Astrocyte of the hippocampus (primary cell): ENCODE measurements around the gene DUSP5.
A peak's percentile ranks its signal among the peaks of the same experiment; 100 is the strongest.

Source experiments
- DNase-seq: peaks from one replicate; pipeline ENCODE4 v3.0.0; 2011; ENCODE audit warnings: low read depth, low spot score

DUSP5 gene

DNA sequence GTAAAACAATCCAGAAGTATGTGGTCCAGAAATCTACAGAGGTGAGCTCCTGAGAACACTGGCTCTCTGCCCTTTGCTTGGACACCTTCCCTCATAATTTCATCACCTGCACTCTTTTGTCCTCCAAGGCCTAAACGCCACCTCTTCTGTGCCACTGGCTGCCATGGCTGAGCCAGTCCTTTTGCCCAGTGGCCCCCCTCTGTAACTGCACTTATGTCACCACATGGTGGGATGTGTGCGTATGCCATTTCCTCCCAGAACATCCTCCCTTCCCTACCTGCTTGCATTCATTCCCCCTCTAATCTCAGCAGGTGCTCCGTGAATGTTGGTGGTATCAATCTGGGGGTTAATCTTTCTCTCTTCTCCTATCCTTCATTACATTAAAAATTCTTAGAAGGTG lies 17.3 kb upstream of the DUSP5 start:
- DNase-seq = no peak

DNA sequence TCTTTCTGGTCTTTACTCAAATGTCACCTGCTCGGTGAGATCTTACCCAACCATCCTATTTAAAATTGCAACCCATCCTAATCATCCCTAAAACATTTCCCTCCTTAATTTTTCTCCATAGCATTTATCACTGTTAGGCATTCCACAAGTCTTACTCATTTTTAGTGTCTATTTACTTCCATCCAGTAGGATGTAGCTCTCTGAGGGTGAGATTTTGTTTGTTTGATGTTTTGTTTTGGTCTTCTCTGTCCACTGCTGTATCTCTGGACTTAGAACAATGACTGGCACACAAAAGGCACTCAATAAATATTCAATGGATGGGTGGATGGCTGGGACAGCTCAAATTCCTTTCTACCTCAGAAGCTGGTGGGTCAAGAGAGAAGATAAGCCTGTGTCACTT lies 15.8 kb upstream of the DUSP5 start:
- no peak for DNase-seq

GRCh38 chr10:110483633-110484032 lies 14.1 kb upstream of the DUSP5 start:
- DNase-seq = no peak

GRCh38 chr10:110485541-110485940 lies 12.2 kb upstream of the DUSP5 start:
- no peak for DNase-seq

DNA sequence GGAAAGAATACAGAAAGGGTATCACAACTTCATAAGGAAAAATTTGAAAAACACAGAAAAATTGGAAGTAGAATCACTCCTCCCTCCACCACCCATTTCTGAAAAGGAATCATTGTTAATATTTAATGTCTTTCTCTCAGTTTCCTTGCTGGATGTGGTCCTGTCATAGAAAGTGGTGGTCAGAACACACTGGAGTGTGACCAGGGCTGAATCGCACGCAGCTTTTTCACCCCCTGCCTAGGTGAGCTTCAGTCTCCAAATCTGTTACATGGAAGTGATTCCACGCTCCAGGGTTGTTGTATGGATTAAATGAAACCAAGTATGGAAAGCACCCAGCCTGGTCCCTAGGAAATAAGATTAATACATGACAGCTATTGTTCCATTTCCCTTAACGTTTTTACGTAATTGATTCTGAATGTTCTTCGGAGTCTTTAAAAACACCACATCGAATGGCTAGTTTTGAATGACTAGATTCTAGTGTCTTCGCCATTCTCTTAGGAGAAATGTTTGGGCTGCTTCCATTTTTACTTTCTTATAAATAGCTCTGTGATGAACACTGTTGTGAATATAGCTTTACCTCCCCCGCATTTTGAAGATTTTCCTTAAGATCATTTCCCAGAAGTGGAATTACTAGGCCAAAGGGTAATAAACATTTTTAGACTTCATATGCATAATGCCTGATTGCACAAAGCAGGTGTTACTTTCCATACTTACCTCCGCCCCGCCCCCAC lies 10.9 kb upstream of the DUSP5 start:
- DNase-seq = no peak

DNA sequence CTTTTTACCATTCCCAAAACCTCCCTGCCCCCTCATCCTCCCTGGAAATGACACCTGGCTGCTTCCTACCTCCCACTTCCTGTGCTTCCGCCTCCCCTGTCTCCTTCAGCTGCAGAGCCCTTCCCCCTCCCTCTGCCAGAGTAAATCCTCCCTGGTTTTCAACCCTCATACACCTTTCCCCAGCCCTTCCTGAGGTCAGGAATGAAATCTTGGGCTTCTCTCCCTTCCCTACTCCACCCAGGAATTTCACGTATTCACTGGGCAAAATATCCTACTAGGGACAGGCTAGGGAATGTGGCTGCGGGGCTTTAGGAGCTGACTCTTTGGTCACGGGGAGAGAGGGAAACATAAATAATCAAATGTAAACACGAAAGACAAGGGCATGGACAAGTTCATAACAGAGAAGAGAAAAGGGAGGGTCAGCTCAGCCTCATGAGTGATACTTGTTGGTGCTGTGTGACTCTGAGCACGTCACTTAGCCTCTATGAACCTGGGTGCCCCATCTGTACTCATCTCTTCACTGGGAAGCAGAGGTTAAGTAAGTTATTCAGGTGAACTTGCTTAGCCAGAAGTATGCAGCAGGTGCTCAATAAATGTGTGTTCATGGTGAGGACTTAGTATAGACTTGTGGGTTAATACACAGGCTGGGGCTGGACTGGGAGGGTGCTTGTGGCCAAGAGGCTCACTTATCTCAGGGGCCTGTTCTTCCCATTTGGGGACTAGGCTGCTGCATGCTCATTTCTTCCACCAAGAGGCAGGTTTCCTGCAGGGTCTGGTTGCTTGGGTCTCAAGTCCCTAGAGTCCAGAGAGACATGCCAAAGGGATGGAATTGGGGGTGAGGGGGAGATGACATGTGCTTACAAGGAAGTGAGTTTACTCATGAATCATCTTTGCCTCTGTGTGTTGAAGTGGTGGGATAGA lies 10.0 kb upstream of the DUSP5 start:
- DNase-seq = no peak

DNA sequence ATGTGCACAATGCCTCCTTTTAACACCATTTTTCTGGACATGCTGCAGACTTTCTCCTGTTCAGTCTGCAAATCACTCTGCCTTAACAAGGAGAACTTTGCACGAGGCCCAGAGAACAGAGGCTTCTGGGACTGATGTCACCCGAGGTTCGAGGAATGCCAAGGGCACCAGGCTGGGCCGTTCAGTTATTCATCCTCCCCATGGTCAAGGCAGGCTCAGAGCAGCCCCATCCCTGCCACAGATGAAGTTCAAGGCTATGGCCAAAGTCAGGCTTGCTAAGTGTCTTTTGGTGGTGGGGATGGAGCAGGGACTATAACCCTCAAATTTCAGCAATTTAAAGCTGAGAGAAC lies 9.4 kb upstream of the DUSP5 start:
- no peak for DNase-seq

DNA sequence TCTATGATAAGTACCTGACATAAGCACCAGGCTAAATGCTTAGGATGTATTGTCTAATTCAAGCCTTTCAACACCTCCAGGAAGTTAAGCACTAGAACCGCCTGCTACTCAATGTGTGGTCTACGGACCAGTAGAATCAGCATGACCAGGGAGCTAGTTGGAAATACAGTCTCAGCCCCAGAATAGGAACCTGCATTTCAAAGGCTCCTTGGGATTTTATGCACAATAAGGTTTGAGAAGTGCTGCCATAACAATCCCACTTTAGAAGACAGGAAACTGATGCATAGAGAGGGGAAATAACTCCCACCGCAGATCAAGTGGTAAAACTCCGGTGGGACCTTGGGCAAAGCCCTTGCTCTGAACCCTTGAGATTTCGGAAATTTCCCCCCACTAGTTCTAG lies 8.8 kb upstream of the DUSP5 start:
- no peak for DNase-seq

- DNase-seq = no peak
Measured at GRCh38 chr10:110490640-110491039, 7.1 kb upstream of the DUSP5 start.

GRCh38 chr10:110491346-110491745 lies 6.4 kb upstream of the DUSP5 start:
- no peak for DNase-seq

- DNase-seq = no peak
Measured at GRCh38 chr10:110492069-110492822, 5.5 kb upstream of the DUSP5 start.

DNA sequence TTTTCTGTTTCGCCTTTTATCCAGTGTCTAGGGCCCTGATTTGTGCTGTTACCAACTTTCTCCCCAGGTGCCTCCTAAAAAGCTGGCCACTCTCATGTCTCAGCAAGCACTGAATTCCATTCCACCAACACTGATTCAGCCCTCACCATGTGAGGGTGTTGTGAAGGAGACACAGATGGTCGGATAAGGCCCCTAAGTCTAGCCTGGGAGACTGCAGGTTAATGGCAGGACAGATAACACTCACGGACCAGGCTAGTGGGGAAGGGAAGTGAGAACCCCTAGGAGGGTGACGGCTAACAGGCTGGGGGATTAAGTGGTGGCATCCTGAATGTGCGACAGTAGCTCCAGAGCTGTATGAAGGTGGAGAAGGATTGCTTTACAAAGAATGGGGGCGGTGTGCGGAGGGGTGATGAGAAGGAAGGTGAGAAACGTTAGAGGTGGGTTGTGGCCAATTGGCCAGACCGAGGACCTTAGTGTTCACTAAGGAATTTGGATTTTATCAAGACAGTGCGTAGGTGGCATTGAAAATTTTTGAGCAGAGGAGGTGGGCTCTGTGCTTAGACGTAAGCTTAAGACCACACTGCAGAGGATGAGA lies 3.8 kb upstream of the DUSP5 start:
- no peak for DNase-seq

DNA sequence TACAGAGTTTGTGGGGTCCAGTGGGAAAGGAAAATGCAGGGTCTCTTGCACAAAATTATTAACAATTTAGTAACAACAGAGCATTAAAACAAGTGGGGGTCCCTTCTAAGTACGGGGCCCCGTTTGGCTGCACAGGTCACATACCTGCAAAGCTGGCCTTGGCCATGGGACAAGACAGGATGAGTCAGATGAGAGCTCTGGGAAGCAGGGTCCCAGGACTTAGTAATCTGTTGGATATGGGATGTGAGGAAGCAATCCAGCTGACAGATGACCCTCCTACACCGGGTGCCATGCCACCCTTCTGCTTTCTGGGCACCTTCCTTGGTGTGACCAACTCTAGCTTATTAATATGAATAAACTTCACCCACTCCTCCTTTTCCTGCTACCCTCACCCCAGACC lies 3.2 kb upstream of the DUSP5 start:
- no peak for DNase-seq

- DNase-seq = peak; percentile 90
Measured at GRCh38 chr10:110495731-110496552, 1.8 kb upstream of the DUSP5 start.

DNA sequence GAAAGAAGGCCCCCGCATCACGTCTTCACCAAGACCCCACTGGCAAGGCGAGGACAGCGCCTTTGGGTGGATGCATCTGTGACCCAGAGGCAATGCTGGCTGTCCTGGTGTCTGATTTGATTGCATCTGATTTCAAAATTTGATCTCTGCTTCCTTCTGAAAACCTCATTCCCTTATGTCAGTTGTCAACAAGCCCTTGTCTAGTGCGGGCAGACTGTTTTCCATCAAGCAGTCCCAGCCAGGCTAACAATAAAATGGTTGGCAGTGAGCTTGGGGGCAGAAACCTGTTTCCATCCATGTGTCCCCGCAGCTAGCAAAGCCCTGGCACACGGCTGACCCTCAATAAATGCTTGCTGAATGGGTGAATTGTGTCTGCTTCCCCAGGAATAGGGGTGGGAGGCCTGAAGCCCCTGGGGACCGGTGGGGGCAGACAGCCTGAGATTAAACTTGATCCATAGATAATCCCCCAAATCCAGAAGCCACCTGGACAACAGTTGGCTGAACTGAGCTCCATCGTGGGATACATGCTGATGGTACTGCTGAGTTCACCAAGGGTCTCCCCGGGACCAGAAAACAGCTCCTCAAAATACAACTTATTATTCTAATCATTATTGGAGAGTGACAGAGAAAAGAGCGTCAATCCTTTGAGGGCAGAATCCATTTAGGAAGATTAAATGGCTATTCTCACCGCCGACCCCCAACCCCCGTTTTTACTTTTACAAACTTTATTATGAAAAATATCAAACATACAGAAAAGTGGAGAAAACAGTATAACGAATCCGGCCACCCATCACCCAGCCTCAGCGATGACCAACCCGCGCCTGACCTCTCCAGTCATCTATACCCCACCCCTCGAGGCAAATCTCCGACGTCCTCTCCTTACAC lies 912 bp upstream of the DUSP5 start:
- DNase-seq = peak; percentile 40

DNA sequence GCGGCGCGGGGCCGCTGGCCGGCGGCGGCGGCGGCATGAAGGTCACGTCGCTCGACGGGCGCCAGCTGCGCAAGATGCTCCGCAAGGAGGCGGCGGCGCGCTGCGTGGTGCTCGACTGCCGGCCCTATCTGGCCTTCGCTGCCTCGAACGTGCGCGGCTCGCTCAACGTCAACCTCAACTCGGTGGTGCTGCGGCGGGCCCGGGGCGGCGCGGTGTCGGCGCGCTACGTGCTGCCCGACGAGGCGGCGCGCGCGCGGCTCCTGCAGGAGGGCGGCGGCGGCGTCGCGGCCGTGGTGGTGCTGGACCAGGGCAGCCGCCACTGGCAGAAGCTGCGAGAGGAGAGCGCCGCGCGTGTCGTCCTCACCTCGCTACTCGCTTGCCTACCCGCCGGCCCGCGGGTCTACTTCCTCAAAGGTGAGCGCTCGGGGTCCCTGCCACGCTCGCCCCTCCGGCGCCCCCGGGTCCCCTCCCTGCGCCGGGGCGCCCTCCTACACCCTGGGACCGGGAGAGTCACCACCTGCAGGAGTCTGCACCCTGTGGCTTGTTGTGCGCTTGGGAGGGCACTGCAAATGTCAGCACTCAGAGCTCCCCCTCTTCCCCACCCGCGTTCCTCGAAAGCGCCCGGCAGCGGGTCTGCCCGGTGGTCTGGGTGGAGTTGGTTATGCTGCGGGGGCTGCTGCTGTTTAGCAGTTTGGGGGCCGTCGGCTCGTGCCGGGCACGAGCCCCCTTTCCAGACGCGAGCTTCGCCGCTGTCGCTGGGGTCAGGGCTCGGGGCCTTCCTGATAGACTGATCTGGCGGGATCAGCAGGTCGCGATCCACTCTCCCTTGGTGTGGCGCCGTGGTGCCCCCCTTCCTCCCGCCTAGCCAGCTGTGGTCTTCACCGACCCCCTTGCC lies 627 bp downstream of the DUSP5 start:
- peak; percentile 78 for DNase-seq

GRCh38 chr10:110498982-110499795 lies 1.5 kb downstream of the DUSP5 start:
- DNase-seq = peak; percentile 69
